GM12878 (cell line): ENCODE data around the gene PREB. TPM values are rescaled to one million over a fixed set of nuclear protein-coding genes. Genes with fewer than 3 reads are reported as not detected.

ENCODE experiments used
- ATAC-seq: fragments of 200-7000 bp; cut with Tn5 transposase; 3 replicates; pipeline ENCODE4 v1.9.1; 2020; ENCODE audit warnings: mild to moderate bottlenecking, moderate library complexity
- BruUV-seq: library from RNA; stranded (reverse); fragments of 400-500 nt; replicated peaks from 2 replicates; lab custom pipeline; 2021; lab: Mats Ljungman, UMichigan
- CTCF ChIA-PET: fragments of 300-600 bp; sonication (Branson Sonifier 250); formaldehyde crosslinking; extraction: SDS; loops from one replicate; lab custom pipeline; 2021; ENCODE audit warnings: inconsistent platforms; lab: Yijun Ruan, JAX
- POLR2A ChIA-PET: fragments of 350-600 bp; formaldehyde crosslinking; extraction: SDS; loops from one replicate; lab custom pipeline; 2021; ENCODE audit warnings: inconsistent platforms; lab: Charles Lee
- RAD21 ChIA-PET: fragments of 300-600 bp; sonication (Branson Sonifier 250); formaldehyde crosslinking; loops from one replicate; lab custom pipeline; 2023; ENCODE audit warnings: antibody characterized with exemption; ENCODE audit not compliant: unreplicated experiment; lab: Charles Lee
- SMC1A ChIA-PET: fragments of 300-600 bp; sonication (Branson Sonifier 250); formaldehyde crosslinking; loops from one replicate; lab custom pipeline; 2023; ENCODE audit not compliant: unreplicated experiment, uncharacterized antibody; lab: Charles Lee
- DNase-seq: peaks from one replicate; pipeline ENCODE4 v3.0.0-alpha.2; 2011; ENCODE audit warnings: low read depth, low spot score
- FAIRE-seq: peaks from 3 replicates; lab custom pipeline; 2011; peaks lifted over from hg19 to GRCh38; lab: Jason Lieb, UNC
- H2AFZ ChIP-seq: 2 replicates; pipeline ENCODE4 v1.6.0; 2011; ENCODE audit warnings: low read depth, low read length, control low read depth; ENCODE audit not compliant: control insufficient read depth
- H3K27ac ChIP-seq: 2 replicates; pipeline ENCODE4 v1.5.1; 2011; ENCODE audit warnings: control low read depth; ENCODE audit not compliant: control insufficient read depth, insufficient read depth
- H3K27me3 ChIP-seq, 2 experiments: replicated peaks in 1 of 2; 2 replicates each; pipeline versions ENCODE4 v1.6.0 to v1.6.1; 2011; ENCODE audit warnings: low read length in 1 of 2; ENCODE audit not compliant: control insufficient read depth in 2 of 2, insufficient read depth in 2 of 2
- H3K36me3 ChIP-seq, 2 experiments: 2 replicates each; pipeline ENCODE4 v1.5.1; 2011; ENCODE audit warnings: low read length in 1 of 2; ENCODE audit not compliant: control insufficient read depth in 2 of 2, insufficient read depth in 2 of 2
- H3K4me1 ChIP-seq: 2 replicates; pipeline ENCODE4 v1.6.1; 2011; ENCODE audit warnings: mild to moderate bottlenecking, low read length, moderate library complexity, mixed read lengths; ENCODE audit not compliant: control insufficient read depth, insufficient read depth
- H3K4me2 ChIP-seq: 2 replicates; pipeline ENCODE4 v1.6.0; 2011; ENCODE audit warnings: control low read depth; ENCODE audit not compliant: control insufficient read depth, insufficient read depth
- H3K4me3 ChIP-seq: fragments of 200-600 bp; sonication (generic); 2 replicates; pipeline ENCODE4 v1.5.1; 2016
- H3K79me2 ChIP-seq: 2 replicates; pipeline ENCODE4 v1.6.0; 2011; ENCODE audit warnings: low read length; ENCODE audit not compliant: control insufficient read depth, insufficient read depth
- H3K9ac ChIP-seq: 2 replicates; pipeline ENCODE4 v1.8.0; 2011; ENCODE audit warnings: low read length, control low read depth, mixed read lengths; ENCODE audit not compliant: control insufficient read depth, insufficient read depth
- H3K9me3 ChIP-seq: replicated peaks from 3 replicates; pipeline ENCODE4 v1.5.1; 2011; ENCODE audit warnings: mild to moderate bottlenecking, low read length; ENCODE audit not compliant: control insufficient read depth, insufficient read depth
- H4K20me1 ChIP-seq: 2 replicates; pipeline ENCODE4 v1.6.0; 2011; ENCODE audit not compliant: control insufficient read depth, insufficient read depth
- BRCA1 ChIP-seq: IDR thresholded peaks from 2 replicates; pipeline ENCODE4 v1.6.1; 2011; ENCODE audit warnings: low read depth, low read length, improper control_type of control experiment
- CREM ChIP-seq: IDR thresholded peaks from 2 replicates; pipeline ENCODE4 v1.6.1; 2014; ENCODE audit warnings: antibody characterized with exemption, low read depth
- ETV6 ChIP-seq, 2 experiments: fragments of 450-650 bp in 1 of 2; IDR thresholded peaks in 1 of 2; conservative IDR thresholded peaks in 1 of 2; 2 replicates each; pipeline ENCODE4 v1.6.1; 2014; ENCODE audit warnings: antibody characterized with exemption in 1 of 2, borderline replicate concordance in 1 of 2, low read depth in 1 of 2, mild to moderate bottlenecking in 1 of 2, moderate library complexity in 1 of 2
- FOS ChIP-seq: IDR thresholded peaks from 3 replicates; pipeline ENCODE4 v1.6.1; 2011; ENCODE audit warnings: borderline replicate concordance; ENCODE audit not compliant: insufficient read length; ENCODE audit errors: extremely low read depth
- IRF5 ChIP-seq: fragments of 450-650 bp; IDR thresholded peaks from 2 replicates; pipeline ENCODE4 v1.6.1; 2017; ENCODE audit warnings: borderline replicate concordance
- MLLT1 ChIP-seq: fragments of 450-650 bp; IDR thresholded peaks from 2 replicates; pipeline ENCODE4 v1.6.1; 2016; ENCODE audit warnings: mild to moderate bottlenecking
- PBX3 ChIP-seq: IDR thresholded peaks from 2 replicates; pipeline ENCODE4 v1.6.1; 2011; ENCODE audit warnings: mild to moderate bottlenecking, low read depth, low read length, moderate library complexity; ENCODE audit not compliant: insufficient replicate concordance
- RELA ChIP-seq: fragments of 450-650 bp; IDR thresholded peaks from 2 replicates; pipeline ENCODE4 v1.8.0; 2014; ENCODE audit warnings: borderline replicate concordance; ENCODE audit not compliant: partially characterized antibody
- TCF12 ChIP-seq: IDR thresholded peaks from 2 replicates; pipeline ENCODE4 v1.6.1; 2011; ENCODE audit warnings: low read depth, mild to moderate bottlenecking, low read length
- ZNF217 ChIP-seq: fragments of 450-650 bp; IDR thresholded peaks from 2 replicates; pipeline ENCODE4 v1.6.1; 2017; ENCODE audit warnings: antibody characterized with exemption, mild to moderate bottlenecking
- ZSCAN29 ChIP-seq: fragments of 450-650 bp; IDR thresholded peaks from 2 replicates; pipeline ENCODE4 v1.6.1; 2017; ENCODE audit warnings: mild to moderate bottlenecking, moderate library complexity
- WGBS: methylation state at CpG from one replicate; pipeline ENCODE4 v1.1.6; 2016; ENCODE audit warnings: low lambda C conversion rate; ENCODE audit not compliant: insufficient replicate concordance, insufficient coverage; ENCODE audit errors: missing lambda C conversion rate; 5-methylcytosine and 5-hydroxymethylcytosine counted together
- in situ Hi-C: fragments of 300-500 bp; cut with MboI; formaldehyde crosslinking; loops from 9 replicates; pipeline ENCODE4 v1.14.3; 2018; ENCODE audit warnings: mixed read lengths
- intact Hi-C: fragments of 100-400 bp; cut with micrococcal nuclease; formaldehyde crosslinking; loops from one replicate; pipeline ENCODE4 v1.14.2; 2022; ENCODE audit not compliant: unreplicated experiment
- polyA plus RNA-seq, 11 experiments: library from polyadenylated mRNA; depleted of rRNA in 4 of 11; unstranded in 6 of 11; stranded (reverse) in 5 of 11; fragments of >200 nt; fragmentation: Nextera tagmentation in 4 of 11; fragmentation: Illumina TruSeq in 1 of 11; extraction: Ambion mirVana in 4 of 11; extraction: Trizol in 1 of 11; gene quantifications; 1 replicate in 1 of 11; 2 replicates in 10 of 11; pipeline versions ENCODE4 v1.2.1 to v1.2.3, GENCODE V29; 2011 to 2016; ENCODE audit warnings: inconsistent platforms in 2 of 11, missing spikeins in 2 of 11, low read depth in 1 of 11
- total RNA-seq, 4 experiments: library from RNA; depleted of rRNA in 3 of 4; stranded (reverse); fragments of >200 nt in 3 of 4; fragmentation: Illumina TruSeq in 1 of 4; extraction: Trizol in 1 of 4; gene quantifications; 2 replicates each; pipeline versions ENCODE4 v1.2.1 to v1.2.3, GENCODE V29; 2013 to 2021

PREB gene
- total and polyA plus RNA-seq, 10 of the 15 experiments (the other 5 are each of a cell fraction or from before 2014, with no cell fraction given): 26.3 to 101 (median 52.7) TPM

- WGBS: 72% methylated on average over 12 of the region's 12 CpGs
- Histone ChIP-seq H3K4me2 (no peak within 1 kb of the TSS), H3K9ac (no peak within 1 kb of the TSS), H3K27ac (no peak within 1 kb of the TSS)
- BruUV-seq: no TSS peak
- DNase-seq: no peak
- CTCF ChIA-PET: interaction anchor here (1.5 kb wide), 1 partner anchor 19 kb away, joined by 4 read pairs; no protein-coding TSS in a partner anchor
- TF ChIP-seq RELA: no peak
- TF ChIP-seq BRCA1: no peak
- TF ChIP-seq ZNF217: no peak
- no peak for TF ChIP-seq TCF12
- TF ChIP-seq ETV6 (conservative IDR thresholded peaks at IDR 0.05 in 1 of 2, IDR thresholded peaks at IDR 0.05 in 1 of 2; ENCODE audit: borderline replicate concordance in 1 of 2, low read depth in 1 of 2): no peak
- no peak for TF ChIP-seq PBX3
- TF ChIP-seq MLLT1: no peak
- no peak for TF ChIP-seq CREM
- no peak for TF ChIP-seq FOS
- TF ChIP-seq ZSCAN29: no peak
- no peak for TF ChIP-seq IRF5
- TF ChIP-seq, all 136 proteins: peak for 0
- ChIA-PET POLR2A (interaction anchor here (0.5 kb wide), 1 partner anchor 14 kb away, joined by 3 read pairs; the partner anchor contains the start of gene PREB), SMC1A (no interaction called here), RAD21 (interaction anchor here (0.8 kb wide), 1 partner anchor 131 kb away, joined by 3 read pairs; no protein-coding TSS in a partner anchor)
- no peaks in the 10 kb centered on the region for H3K4me1 ChIP-seq
- no peaks in the 10 kb centered on the region for H4K20me1 ChIP-seq
- H3K79me2 ChIP-seq: no peaks in the 10 kb centered on the region
- in situ Hi-C loops (no loop called here), intact Hi-C loops (no loop called here)
- no peaks in the 10 kb centered on the region for H3K36me3 ChIP-seq
- H2AFZ ChIP-seq: no peak within 1 kb of the TSS
- H3K9me3 ChIP-seq: no peaks in the 10 kb centered on the region
- no peak for ATAC-seq
- no peaks in the 10 kb centered on the region; a peak in 1 of 4 replicates for H3K27me3 ChIP-seq
- FAIRE-seq: no peak
- no peak within 1 kb of the TSS for H3K4me3 ChIP-seq
Measured at GRCh38 chr2:27148801-27149439, 14.5 kb upstream of the PREB start, which contains the start of gene TCF23. TSS of gene TCF23 (plus strand) at chr2:27149004. CDS start at chr2:27149134, 130 bp downstream.
